Spleen (tissue), 11 donors: ENCODE results near the gene CYP2C8. TPM values are rescaled to one million over a fixed set of nuclear protein-coding genes. Genes with fewer than 3 reads are reported as not detected.

Source experiments
- DNase-seq: peaks from one replicate; pipeline ENCODE4 v3.0.0-alpha.2; 2020
- H3K27ac ChIP-seq, 8 donors: fragments of 200-600 bp; sonication (generic) in 7 of 8; 1 replicate in 4 of 8; 2 replicates in 4 of 8; pipeline versions ENCODE4 v1.5.0 to v1.8.0; 2016 to 2021; ENCODE audit warnings: inconsistent platforms in 4 of 8, mild to moderate bottlenecking in 4 of 8, moderate library complexity in 1 of 8
- H3K27me3 ChIP-seq, 7 donors: fragments of 200-600 bp; sonication (generic) in 6 of 7; replicated peaks in 1 of 7; 1 replicate in 4 of 7; 2 replicates in 3 of 7; pipeline versions ENCODE4 v1.5.0 to v1.8.0; 2016 to 2021; ENCODE audit warnings: inconsistent platforms in 3 of 7, mild to moderate bottlenecking in 1 of 7
- H3K36me3 ChIP-seq, 6 donors: fragments of 200-600 bp; sonication (generic) in 5 of 6; 1 replicate in 4 of 6; 2 replicates in 2 of 6; pipeline versions ENCODE4 v1.5.0 to v1.8.0; 2016 to 2021; ENCODE audit warnings: inconsistent platforms in 2 of 6
- H3K4me1 ChIP-seq, 6 donors: fragments of 200-600 bp; sonication (generic) in 5 of 6; 1 replicate in 3 of 6; 2 replicates in 3 of 6; pipeline versions ENCODE4 v1.5.0 to v1.8.0; 2016 to 2021; ENCODE audit warnings: inconsistent platforms in 3 of 6
- H3K4me3 ChIP-seq, 8 donors: fragments of 200-600 bp; sonication (generic) in 7 of 8; 1 replicate in 4 of 8; 2 replicates in 4 of 8; pipeline versions ENCODE4 v1.5.0 to v1.8.0; 2016 to 2021; ENCODE audit warnings: inconsistent platforms in 4 of 8, mild to moderate bottlenecking in 4 of 8, moderate library complexity in 2 of 8
- H3K9me3 ChIP-seq, 8 donors: fragments of 200-600 bp; sonication (generic) in 7 of 8; 1 replicate in 4 of 8; 2 replicates in 4 of 8; pipeline versions ENCODE4 v1.5.0 to v1.8.0; 2016 to 2021; ENCODE audit warnings: inconsistent platforms in 4 of 8
- POLR2A ChIP-seq, 3 donors: fragments of 450-650 bp; IDR thresholded peaks; one replicate each; pipeline ENCODE4 v1.5.1; 2017; ENCODE audit warnings: antibody characterized with exemption in 3 of 3, mild to moderate bottlenecking in 1 of 3
- POLR2AphosphoS5 ChIP-seq, 3 donors: sonication (generic); formaldehyde crosslinking; IDR thresholded peaks; one replicate each; pipeline ENCODE4 v1.5.1; 2017; ENCODE audit warnings: antibody characterized with exemption in 3 of 3
- WGBS, 5 donors: extraction: QIAGEN DNeasy Blood & Tissue Kit in 3 of 5; methylation state at CpG; one replicate each; pipeline versions ENCODE4 v1.1.5 to v1.1.7; 2013 to 2018; 5-methylcytosine and 5-hydroxymethylcytosine counted together
- intact Hi-C: fragments of 100-400 bp; cut with DNase I; formaldehyde crosslinking; loops from one replicate; pipeline ENCODE4 v1.15.0; 2023; ENCODE audit warnings: low total_unique reads
- polyA plus RNA-seq, 3 donors: library from polyadenylated mRNA; stranded (reverse); fragments of 200-250 nt; gene quantifications; one replicate each; pipeline ENCODE4 v1.2.1, GENCODE V29; 2013
- total RNA-seq, 7 donors: library from RNA; depleted of rRNA in 3 of 7; stranded (reverse); fragments of >200 nt in 3 of 7; fragmentation: NEBNext Ultra II Directional in 4 of 7; extraction: Animal tissue kit (Norgen Biotek cat#: 25700) in 4 of 7; gene quantifications; one replicate each; pipeline versions ENCODE4 v1.1.0 to v1.2.1, GENCODE V29; 2016 to 2021
- TF ChIP-seq, protein P1 (sequence below), 11 experiments: fragments of 200-600 bp in 7 of 11; fragments of 450-650 bp in 4 of 11; sonication (generic) in 4 of 11; IDR thresholded peaks in 8 of 11; conservative IDR thresholded peaks in 3 of 11; 1 replicate in 7 of 11; 2 replicates in 4 of 11; pipeline versions ENCODE4 v1.4.0 to v1.8.0; 2016 to 2021; ENCODE audit warnings: antibody characterized with exemption in 11 of 11, inconsistent platforms in 4 of 11, mild to moderate bottlenecking in 1 of 11
- donor health status: healthy with polysubstance abuse.
- donor health status: DM: no; HTN: no; CAD: no; lungs with moderate emphysema.
- donor health status: DM: no; HTN: no; CAD: no.
- donor health status: Bipolar disorder and iron deficiency.
- donor health status: healthy.
- donor health status: DM: no; HTN: no; CAD: no.
- donor health status: DM: yes; HTN: yes; CAD: no.

CYP2C8 gene
- total and polyA plus RNA-seq, 10 donors = 0.60 to 1.6 (median 1.0) TPM; not detected in 1

DNA sequence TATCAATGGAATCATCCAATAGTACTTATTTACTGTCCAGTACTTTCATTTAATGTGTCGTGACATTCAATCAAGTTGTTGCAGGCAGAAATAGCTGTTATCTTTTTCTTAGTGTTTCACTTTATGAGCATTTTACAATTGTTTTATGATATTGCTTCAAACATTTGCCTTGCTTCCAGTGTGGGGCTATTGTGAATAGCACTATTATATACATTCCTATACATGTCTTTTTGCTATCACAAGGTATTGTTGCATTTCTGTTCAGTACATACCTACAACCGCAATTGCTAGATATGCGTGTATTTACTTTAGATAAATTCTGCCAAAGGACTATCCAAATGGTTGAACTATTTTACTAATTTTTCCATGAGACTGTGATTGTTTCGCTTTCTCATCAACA, 34.9 kb downstream of the CYP2C8 start:
- TF ChIP-seq POLR2AphosphoS5 (IDR thresholded peaks at IDR 0.05) (no peak), POLR2A (IDR thresholded peaks at IDR 0.05) (no peak)
- TF ChIP-seq, protein P1, sequence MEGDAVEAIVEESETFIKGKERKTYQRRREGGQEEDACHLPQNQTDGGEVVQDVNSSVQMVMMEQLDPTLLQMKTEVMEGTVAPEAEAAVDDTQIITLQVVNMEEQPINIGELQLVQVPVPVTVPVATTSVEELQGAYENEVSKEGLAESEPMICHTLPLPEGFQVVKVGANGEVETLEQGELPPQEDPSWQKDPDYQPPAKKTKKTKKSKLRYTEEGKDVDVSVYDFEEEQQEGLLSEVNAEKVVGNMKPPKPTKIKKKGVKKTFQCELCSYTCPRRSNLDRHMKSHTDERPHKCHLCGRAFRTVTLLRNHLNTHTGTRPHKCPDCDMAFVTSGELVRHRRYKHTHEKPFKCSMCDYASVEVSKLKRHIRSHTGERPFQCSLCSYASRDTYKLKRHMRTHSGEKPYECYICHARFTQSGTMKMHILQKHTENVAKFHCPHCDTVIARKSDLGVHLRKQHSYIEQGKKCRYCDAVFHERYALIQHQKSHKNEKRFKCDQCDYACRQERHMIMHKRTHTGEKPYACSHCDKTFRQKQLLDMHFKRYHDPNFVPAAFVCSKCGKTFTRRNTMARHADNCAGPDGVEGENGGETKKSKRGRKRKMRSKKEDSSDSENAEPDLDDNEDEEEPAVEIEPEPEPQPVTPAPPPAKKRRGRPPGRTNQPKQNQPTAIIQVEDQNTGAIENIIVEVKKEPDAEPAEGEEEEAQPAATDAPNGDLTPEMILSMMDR (IDR thresholded peaks at IDR 0.05 in 8 of 11, conservative IDR thresholded peaks at IDR 0.05 in 3 of 11) = no peak
- DNase-seq = no peak
- no peak overlapping the region for H3K4me3 ChIP-seq
- intact Hi-C loops = no loop called here
- no peaks in the 10 kb centered on the region for H3K27me3 ChIP-seq
- H3K9me3 ChIP-seq = no peaks in the 10 kb centered on the region
- H3K27ac ChIP-seq = no peak overlapping the region
- 89 to 96% (median 93%) methylated on average over 4 of the region's 4 CpGs for WGBS, 5 donors
- no peaks in the 10 kb centered on the region for H3K4me1 ChIP-seq
- no peaks in the 10 kb centered on the region for H3K36me3 ChIP-seq

DNA sequence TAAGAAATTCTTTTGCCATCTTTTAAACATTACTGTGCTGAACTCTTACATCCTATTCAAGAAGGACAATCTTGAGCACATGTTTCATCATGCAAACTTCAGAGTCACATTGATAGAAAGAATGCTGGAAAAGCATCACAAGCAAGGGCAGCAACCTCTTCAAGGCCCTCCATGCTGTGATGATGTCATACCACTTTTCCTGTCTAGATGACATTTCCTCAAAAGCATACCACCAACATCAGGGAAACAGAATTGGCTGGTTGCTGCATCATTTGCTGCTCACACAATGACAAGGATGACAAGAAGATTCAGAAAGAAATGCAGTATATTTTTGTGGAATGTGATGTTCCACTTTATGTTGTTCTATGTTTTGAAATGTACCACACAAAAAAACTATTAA, 37.6 kb downstream of the CYP2C8 start:
- H3K27me3 ChIP-seq = no peaks in the 10 kb centered on the region
- H3K27ac ChIP-seq = no peak overlapping the region
- H3K36me3 ChIP-seq = no peaks in the 10 kb centered on the region
- no peaks in the 10 kb centered on the region for H3K9me3 ChIP-seq
- DNase-seq = no peak
- intact Hi-C loops = no loop called here
- no peak overlapping the region for H3K4me3 ChIP-seq
- H3K4me1 ChIP-seq = no peaks in the 10 kb centered on the region
- TF ChIP-seq, protein P1 (IDR thresholded peaks at IDR 0.05 in 8 of 11, conservative IDR thresholded peaks at IDR 0.05 in 3 of 11) = no peak

DNA sequence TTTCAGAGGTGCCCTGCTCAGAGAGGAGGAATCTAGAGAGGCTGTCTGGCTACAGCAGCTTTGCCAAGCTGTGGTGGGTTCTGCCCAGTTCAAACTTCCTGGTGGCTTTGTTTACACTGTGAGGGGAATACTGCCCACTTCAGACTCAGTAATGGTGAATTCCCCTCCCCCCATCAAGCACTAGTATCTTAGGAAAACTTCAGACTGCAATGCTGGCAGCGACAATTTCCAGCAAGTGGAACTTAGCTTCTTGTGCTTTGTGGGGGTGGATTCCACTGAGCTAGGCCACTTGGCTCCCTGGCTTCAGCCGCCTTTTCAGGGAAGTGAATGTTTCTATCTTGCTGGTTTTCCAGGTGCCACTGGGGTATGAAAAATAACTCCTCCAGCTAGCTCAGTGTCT, 42.8 kb downstream of the CYP2C8 start:
- Histone ChIP-seq H3K4me1 (no peaks in the 10 kb centered on the region), H3K27ac (no peak overlapping the region), H3K27me3 (peaks cover 0 to 5% (median 0%) of the 10 kb centered on the region in 7 donors), H3K9me3 (no peaks in the 10 kb centered on the region), H3K36me3 (no peaks in the 10 kb centered on the region), H3K4me3 (no peak overlapping the region)
- DNase-seq = no peak
- intact Hi-C loops = no loop called here
- TF ChIP-seq POLR2AphosphoS5 (IDR thresholded peaks at IDR 0.05) = no peak
- TF ChIP-seq, protein P1 (IDR thresholded peaks at IDR 0.05 in 8 of 11, conservative IDR thresholded peaks at IDR 0.05 in 3 of 11) = no peak
- WGBS, 5 donors = 77 to 98% (median 85%) methylated on average over 2 of the region's 2 CpGs

DNA sequence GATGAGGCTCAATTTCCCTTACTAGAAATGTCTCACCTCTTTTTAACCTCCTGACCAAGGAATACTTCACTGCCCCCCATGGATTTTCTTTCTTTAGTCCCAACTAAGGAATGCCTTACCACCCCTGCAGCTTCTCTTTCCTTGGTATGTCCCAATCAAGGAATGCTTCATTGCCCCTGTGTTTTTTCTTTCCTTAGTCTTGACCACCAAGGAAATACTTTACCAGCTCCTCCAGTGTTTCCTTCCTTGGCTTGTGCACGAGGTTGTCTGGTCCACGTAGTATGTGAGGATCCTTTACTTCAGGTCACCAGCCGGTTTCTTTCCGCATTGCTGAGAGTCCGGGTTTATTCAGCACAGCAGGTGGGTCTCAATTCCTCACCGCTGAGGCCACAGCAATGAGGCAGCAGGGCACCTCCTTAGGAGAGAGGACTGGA, 71.5 kb downstream of the CYP2C8 start:
- peaks cover 0 to 4% (median under 1%) of the 10 kb centered on the region in 8 donors for H3K9me3 ChIP-seq
- peaks cover 0 to 8% (median 0%) of the 10 kb centered on the region in 7 donors for H3K27me3 ChIP-seq
- H3K4me1 ChIP-seq = no peaks in the 10 kb centered on the region
- WGBS, 5 donors = 62 to 80% (median 70%) methylated on average over 6 of the region's 6 CpGs
- no peak overlapping the region for H3K4me3 ChIP-seq
- DNase-seq = no peak
- intact Hi-C loops = no loop called here
- TF ChIP-seq POLR2AphosphoS5 (IDR thresholded peaks at IDR 0.05) (no peak), POLR2A (IDR thresholded peaks at IDR 0.05) (no peak)
- TF ChIP-seq, protein P1 (IDR thresholded peaks at IDR 0.05 in 8 of 11, conservative IDR thresholded peaks at IDR 0.05 in 3 of 11) = no peak
- H3K27ac ChIP-seq = no peak overlapping the region
- no peaks in the 10 kb centered on the region for H3K36me3 ChIP-seq
